Activated T-helper 9 cell treated with anti-CD3 and anti-CD28 coated beads, Interleukin-2, amount 50 U/mL, for 16 hours (primary cell): ENCODE data around the gene NKX6-2.
"Not testable (repeated sequence)": the region's sequence is repeated elsewhere in the genome, so short reads cannot be mapped to it uniquely, and the experiment has no call there.

Experiments used
- DNase-seq: peaks from one replicate; pipeline ENCODE4 v3.0.0-alpha.2; 2020; ENCODE audit warnings: low read depth

The NKX6-2 gene

DNA sequence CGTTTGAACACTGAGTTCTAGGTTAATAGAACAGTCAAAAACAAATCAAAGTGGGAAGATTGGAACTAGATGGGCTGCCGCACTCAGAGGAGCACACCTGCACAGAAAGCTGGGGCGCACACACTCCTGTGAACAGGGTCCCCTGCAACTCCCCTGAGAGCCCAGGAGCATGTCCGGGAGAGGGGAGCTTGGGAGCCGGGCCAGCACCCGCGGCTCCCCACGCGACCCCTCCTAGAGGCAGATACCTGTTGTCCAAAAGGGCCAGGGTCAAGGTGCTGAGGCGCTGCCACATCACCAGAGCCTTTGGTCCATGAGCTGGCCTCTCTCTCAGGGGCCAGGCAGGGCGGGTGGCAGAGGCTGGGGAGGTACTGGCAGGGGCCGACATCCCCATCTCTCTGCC lies 5.6 kb downstream of the NKX6-2 start:
- no peak for DNase-seq

DNA sequence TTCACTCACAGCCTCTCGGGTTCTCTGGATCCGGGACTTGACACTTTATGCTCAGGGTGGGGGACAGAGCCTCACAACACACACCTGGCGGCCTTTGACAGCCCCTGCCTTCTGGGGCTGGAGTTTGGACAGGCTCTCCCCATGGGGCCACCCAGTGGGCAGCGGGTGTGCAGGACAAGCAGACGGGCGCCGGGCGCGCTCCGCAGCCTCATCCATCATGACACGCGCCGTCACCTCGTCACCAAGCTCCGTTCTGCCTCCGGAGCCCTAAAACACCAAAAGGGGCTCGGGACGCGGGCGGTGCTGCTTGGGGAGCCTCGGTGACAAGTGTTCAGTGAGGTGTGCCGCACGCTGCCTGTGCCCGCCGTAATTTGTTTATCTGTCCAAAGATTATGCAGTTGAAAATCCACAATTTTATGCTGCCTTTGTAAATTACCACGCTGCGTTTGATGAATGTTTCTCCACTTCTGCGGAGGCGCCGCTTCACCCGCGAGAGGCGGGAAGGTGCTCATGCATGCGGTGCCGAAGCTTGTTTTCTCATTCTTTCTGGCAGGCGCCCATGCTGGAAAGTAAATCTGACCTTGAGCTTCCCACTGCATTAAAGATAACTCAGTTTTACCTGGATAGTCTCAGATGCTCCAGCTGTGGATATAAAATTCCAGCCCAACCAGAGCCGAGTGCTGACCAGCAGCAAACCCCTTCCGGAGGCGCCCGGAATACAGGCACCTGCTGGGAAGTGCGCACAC lies 6.2 kb downstream of the NKX6-2 start:
- no peak for DNase-seq

DNA sequence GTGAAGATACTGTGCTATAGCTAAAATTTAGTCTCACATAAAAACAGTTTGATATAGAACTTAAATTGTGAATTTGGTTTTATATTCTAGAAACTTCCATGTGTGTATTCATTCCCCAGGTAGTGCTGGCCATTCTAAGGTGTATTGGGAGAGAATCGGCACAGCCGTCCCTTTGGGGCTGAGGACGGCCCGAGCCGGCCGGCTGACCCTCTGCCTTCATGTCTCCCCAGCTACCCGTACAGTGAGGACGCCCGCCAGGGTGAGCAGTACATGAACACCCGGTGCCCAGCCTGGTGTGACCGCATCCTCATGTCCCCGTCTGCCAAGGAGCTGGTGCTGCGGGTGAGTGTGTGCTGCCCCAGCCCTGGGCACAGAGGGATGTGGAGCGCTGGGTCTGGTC lies 8.5 kb downstream of the NKX6-2 start:
- DNase-seq, result no peak

DNA sequence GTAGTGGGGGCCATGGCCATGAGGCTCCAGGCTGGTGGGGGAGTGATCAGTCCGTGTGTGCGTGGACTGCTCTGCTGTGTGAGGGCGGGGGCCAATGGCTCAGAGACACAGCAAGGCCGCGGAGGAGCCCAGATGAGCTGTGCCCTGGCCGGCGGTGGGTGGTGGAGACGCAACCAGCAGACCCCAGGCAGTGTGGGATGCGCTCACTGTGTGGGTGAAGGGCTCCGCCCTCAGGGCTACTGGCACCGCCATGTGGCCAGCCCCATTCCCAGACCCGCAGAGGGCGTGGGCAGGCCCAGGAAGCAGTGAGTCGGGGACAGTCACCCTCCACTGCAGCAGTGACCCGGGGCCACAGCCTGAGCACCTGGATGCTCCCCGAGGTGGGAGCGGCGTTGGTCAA lies 9.1 kb downstream of the NKX6-2 start:
- no peak for DNase-seq

DNA sequence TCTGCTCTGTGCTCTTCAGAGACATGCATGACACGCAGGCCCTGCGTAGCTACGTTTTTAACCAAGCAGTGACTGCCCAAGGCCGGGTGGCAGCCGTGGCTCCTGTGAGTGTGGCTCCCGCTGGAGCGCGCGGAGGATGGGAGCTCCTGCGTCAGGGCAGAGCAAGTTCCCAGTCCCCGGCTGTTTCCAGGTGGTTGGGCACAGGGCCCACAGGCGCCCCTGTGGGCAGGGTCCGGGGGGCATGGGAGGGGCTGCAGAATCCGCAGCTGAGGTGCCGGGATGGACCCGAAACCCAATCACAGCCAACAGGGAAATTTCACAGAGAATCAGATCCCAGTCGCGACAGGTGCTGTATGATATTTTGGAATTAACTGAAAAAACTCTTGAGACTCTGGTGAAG lies 9.8 kb downstream of the NKX6-2 start:
- no peak for DNase-seq

DNA sequence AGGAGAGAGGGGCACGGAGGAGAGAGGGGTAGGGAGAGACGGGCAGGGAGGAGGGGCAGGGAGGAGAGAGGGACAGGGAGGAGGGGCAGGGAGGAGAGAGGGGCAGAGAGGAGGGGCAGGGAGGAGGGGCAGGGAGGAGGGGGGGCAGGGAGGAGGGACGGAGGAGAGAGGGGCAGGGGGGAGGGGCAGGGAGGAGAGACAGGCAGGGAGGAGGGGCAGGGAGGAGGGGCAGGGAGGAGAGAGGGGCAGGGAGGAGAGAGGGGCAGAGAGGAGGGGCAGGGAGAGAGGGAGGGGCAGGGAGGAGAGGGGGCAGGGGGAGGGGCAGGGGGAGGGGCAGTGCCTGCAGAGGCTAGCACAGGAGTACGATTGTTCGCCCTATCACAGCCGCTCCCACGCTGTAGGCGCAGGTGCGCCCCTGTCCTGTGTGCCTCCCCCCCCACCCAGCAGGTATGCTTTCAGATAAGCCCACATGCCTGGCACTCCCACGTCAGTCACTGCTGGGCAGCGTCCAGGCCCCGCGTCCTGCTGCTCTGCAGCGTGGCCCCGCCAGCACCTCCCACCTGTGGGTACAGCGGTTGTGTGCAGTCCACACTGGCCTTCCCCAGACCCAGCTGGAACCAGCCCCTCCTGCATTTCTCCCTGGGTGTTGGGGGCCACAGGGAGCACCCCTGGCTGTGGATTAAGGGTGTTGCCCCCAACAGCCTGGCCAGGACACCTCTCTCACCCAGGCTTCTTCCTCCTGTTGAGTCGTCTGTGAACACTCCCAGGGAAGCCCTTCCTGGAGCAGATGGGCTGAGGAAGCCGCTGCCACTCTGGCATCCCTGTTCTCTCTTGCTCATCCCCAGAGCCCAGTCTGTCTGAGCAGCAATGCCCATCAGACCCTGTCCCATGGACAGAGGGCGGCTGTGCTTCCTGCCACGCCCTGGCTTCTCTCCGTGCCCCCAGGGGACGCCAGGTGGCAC lies 10.8 kb downstream of the NKX6-2 start:
- no peak for DNase-seq

DNA sequence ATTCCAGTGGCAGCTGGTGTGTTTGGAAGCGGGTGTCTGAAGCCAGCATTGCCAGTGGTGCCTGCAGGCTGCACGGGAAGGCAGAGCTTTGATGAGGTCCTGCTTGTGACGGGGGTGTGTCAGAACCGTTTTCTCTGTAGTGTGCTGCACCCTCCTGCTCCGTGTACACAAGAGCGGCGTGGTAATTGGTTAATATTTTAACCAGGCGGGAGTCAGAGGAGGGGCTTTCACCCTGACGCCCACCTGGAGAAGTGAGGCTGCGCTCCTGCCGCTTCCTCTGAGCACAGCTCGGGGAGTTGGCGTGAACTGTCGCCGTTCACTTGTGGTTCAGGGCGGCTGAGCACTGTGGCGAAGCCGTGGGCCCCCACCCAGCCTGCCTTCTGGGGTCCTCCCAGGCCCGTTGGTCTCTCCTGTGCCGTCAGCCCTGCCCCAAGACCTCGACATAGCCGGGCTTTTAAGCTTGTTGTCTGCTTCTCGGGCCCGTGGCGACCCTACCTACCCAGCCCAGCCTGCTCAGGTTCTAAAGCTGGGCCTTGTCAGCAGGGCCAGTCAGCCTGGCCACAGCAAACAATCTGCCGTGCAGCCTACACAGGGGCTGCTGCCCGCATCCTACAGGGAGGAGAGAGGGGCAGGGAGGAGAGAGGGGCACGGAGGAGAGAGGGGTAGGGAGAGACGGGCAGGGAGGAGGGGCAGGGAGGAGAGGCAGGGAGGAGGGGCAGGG lies 11.6 kb downstream of the NKX6-2 start:
- DNase-seq, result no peak

DNA sequence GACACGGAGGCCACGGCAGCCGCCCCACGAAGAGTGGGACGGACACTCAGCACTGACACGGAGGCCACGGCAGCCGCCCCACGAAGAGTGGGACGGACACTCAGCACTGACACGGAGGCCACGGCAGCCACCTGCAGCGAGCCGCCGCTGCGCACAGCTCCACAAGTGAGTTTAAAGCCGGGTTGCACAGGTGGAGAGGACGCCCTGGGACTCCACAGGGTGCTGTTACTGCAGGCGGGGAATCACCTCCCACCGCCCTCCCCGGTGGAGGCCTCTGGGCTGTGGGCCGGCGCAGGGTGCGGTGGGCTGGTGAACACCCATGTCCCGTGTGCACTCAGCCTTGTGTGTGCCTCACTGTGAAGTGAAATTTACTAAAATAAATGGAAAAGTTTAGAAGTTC lies 13.1 kb downstream of the NKX6-2 start:
- not testable (repeated sequence) for DNase-seq

DNA sequence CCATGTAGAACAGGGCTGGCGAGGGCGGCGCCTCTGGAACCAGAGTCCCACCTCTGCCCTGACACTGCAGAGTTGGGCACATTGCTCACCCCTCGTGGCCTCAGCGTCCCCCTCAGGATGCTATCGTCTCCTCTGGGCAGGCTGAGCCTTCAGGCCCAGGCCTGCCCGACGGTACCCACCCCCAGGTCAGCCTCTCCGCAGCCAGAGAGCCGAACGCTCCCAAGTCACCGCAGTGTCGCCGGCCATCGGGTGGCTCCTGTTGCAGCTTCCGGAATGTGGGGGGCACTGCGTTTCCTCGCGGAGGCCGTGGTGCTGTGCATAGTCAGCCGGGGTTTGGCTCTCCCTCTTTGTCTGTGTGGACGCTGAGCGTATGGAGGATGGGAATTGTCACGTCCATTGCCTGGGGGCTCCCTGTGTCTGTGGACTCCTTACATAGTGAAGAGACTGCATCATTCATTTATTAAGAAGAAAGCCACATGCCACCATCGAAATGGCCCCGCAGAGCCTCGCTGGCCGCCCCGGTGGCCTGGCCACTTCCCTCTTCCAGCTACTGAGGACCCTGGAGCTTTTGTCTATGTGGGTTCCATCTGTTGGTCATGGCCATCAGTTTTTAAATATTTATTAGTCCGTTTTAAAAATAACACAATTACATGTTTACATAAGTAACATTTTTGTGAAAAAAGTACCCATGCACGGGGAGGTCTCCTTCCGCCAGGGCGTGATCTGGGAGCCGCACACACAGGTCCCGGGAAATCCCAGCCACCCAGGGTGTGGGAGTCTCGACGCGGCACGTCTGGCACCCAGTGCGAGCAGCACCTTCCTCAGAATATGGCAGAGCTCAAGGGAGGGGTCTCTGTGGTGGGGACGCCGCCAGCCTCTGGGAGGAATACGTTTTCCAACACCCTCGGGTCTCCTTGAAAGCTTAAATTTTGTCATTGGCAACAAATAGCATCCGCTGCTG lies 15.6 kb downstream of the NKX6-2 start:
- DNase-seq, result no peak

DNA sequence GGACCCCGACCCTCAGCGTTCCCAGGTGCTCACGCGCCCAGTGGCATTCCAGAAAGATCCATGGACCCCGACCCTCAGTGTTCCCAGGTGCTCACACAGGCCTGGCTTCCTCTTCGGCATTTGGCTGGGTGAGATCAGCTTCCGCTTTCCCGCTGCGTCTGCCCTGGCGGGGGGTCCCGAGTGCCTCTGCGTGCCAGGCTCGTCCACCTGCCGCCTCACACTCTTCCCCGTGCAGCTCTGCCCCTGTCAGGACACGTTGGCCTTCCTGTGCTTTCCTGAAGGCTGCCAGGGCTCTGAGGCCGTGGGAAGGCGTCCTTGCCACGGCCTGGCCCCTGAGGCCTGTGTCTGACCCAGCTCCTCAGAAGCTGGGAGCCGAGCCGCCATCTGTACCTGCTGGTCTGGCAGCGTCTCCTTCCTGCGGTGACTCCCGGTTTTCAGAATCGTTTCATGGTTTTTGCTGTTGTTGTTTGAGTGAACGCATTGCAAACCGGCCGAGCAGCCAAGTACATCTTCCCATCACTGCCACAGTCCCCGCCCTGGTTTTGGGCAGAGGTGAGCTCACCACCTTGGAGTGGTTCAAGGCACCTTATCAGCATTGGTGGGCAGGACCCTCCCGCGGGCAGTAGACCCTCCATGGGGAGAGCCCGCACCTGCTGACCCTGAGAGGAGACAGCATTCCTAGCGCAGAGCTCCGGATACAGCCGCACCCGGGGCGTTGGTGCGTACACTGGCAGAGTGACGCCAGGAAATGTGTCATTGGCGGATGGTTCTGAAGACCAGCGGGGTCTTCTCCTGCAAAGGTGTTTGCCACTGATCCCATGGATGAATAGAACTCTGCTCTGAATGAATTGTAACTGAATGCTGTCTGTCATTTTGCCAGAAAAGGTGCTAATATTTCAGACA lies 17.4 kb downstream of the NKX6-2 start:
- no peak for DNase-seq

DNA sequence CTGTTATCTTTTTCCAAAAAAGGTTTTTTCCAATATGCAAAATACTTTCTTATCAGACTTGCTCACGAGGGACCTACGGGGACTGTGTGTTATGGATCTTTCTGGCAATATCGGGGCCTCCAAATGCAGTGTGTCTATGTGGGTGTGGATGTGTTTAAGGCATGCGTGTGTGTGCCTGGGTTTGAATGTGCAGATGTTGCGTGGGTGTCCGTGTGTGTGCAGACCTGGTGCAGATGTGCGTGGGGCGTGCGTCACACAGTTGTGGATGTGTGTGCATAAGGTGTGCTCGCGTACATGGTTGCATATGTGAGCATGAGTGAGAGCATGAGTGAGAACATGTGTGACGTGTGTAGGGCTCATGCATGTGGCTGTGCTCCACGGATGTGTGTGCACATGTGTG lies 19.7 kb downstream of the NKX6-2 start:
- no peak for DNase-seq

DNA sequence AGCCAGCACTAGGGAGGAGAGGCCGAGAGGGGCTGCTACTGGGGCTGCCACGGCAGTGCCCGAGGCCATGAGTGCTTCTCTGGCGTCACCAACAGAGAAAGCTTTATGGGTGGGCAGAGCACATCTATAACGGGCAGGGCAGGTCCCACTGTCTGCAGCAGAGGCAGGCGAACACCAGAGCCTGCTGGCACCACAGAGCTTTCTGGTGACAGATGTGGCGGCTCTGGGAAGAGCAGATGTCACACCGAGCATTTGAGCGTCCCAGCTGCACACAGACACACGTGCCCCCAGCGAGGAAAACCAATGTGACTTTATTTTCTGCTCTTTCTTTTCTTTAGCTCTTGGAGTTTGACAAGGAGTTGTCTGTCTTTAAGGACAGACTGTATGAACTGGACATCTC lies 20.5 kb downstream of the NKX6-2 start:
- DNase-seq, result no peak

DNA sequence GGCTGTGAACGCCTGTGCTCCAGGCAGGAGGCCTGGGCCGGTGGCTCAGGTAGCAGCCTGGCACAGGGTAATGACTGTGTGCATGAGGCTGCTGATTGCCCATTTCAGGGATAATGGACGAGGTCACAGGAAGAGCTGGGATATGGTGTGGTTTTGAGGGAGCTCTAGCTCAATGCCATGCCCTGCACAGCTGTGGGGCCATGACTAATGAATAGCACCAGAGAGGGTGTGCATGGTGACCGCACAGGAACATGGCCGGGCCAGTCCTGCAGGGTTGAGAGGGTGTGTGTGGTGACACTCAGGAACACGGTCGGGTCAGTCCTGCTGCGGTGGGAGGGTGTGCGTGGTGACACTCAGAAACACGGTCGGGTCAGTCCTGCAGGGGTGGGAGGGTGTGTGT lies 21.8 kb downstream of the NKX6-2 start:
- DNase-seq, result no peak

DNA sequence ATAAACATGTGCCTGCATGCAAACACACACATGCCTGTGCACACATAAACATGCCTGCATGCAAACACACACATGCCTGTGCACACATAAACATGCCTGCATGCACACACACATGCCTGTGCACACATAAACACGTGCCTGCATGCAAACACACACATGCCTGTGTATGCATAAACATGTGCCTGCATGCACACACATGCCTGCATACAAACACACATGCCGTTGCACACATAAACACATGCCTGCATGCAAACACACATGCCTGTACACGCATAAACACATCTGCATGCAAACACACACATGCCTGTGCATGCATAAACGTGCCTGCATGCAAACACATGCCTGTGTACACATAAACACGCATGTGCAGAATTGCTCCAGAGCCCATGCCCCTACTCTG lies 22.4 kb downstream of the NKX6-2 start:
- no peak for DNase-seq

DNA sequence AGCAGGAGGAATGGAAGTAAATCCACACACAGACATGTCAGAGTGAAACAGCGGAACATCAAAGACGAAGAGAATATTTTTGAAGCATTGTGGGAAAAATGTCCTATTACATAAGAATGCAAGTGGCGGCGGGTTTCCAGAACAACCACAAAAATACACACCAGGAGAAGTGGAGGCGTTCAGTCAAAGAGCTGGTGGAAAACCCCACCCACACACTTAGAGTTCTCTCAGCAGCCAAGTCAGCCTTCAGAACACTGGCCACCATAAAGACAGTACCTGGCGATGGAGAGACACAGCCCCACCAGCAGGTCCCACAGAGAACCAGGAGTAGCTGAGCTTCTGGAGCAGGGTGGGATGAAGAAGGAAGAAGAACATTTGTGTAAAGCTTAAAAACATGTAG lies 23.7 kb downstream of the NKX6-2 start:
- DNase-seq, result no peak

DNA sequence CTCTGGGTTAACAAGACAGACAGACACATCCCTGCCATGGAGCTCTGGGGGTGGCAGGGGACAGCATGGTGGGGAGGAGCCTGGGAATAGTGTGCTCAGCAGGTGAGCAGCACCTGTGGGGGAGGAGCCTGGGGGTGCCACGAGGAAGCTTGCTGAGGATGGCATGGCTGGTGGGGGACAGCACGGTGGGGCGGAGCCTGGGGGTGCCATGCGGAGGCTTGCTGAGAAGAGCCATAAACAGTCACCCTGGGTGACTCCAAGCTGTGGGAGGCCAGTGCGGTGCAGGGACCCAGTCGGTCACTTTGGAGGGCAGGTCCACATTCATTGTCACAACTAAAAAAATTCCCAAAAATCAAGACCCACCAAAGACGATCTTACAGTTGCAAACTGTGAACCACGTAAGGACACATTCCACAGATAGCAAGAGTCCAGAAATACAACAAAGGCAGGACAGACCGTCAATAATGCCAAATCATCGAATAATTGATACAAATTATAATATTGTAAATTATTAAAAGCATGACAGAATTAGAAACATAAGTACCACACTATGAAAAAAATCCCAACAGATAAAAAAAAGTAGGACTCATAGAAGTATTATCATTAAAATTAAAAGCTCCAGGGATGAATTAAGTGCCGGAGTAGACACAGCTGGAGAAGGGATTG lies 24.4 kb downstream of the NKX6-2 start:
- no peak for DNase-seq

DNA sequence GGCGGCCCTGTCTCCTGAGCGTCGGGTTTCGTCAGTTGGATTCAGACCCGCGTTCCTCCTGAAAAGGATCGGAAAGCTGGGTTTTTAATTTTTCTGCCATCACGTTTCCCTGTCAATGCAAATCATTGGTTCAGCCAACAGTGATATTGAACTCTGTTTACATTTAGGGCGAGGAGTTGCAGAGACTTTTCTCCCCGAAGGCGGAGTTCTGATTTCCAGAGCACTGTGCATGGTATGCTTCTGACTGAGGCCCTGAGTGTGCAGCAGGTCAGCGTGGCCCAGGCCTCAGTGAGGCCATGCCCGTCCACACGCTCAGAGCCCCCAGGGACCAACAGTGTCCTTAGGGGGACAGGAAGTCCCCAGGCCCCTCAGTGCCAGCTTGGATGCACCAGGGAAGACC lies 27.1 kb downstream of the NKX6-2 start:
- no peak for DNase-seq

DNA sequence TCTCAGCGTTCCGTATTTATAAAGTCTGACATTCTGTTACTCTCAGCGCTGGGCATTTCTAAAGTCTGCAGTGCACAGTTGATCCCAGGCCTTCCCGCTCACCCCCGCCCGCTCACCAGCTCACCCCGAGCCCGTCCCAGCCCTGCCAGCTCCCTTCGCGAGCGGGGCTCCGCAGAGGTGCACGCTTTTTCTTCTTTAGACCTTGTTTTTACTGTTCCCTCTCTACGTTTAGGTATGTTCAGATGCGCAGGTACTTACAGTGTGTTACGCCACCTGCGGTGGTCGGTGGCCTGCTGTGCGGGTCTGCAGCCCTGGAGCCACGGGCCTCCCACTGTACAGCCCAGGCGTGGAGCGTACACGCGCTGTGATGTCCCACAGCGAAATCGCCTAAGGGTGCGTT lies 28.8 kb downstream of the NKX6-2 start:
- no peak for DNase-seq

DNA sequence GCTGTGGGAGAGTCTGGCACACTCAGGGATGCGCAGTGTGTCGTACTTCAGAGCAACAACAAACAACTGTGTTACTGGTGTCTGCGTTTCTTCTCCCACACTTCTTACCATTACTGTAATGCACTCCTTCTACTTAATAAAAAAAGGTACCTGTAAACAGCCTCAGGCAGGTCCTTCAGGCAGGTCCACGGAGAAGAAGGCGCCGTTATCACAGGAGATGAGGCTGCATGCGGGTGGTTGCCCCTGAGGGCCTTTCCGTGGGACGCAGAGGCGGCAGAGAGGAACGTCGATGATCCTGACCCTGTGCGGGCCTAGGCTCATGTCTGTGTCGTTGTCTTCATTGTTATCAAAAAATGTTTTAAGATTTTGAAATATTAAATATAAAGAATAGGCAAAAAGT lies 29.4 kb downstream of the NKX6-2 start:
- no peak for DNase-seq

DNA sequence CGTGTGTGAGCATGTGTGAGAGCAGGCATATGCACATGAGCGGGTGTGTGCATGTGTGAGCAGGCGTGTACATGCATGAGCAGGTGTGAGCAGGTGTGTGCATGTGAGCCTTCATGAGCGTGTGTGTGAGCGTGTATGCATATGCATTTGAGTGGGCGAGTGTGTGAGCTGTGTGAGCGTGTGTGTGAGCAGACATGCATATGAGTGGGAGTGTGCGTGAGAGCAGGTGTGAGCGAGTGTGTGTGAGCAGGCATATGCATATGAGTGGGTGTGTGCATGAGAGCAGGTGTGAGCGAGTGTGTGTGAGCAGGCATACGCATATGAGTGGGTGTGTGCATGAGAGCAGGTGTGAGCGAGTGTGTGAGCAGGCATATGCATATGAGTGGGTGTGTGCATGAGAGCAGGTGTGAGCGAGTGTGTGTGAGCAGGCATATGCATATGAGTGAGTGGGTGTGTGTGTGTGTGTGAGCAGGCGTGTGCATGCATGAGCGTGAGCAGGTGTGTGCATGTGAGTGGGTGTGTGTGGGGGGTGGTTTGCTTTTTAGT lies 30.7 kb downstream of the NKX6-2 start:
- DNase-seq, result no peak
